GM12878 (cell line): ENCODE results near the gene ARL6. TPM values are rescaled to one million over a fixed set of nuclear protein-coding genes. Genes with fewer than 3 reads are reported as not detected.

Experiments used
- ATAC-seq: fragments of 200-7000 bp; cut with Tn5 transposase; 3 replicates; pipeline ENCODE4 v1.9.1; 2020; ENCODE audit warnings: mild to moderate bottlenecking, moderate library complexity
- BruUV-seq: library from RNA; stranded (reverse); fragments of 400-500 nt; replicated peaks from 2 replicates; lab custom pipeline; 2021; lab: Mats Ljungman, UMichigan
- CTCF ChIA-PET: fragments of 300-600 bp; sonication (Branson Sonifier 250); formaldehyde crosslinking; extraction: SDS; loops from one replicate; lab custom pipeline; 2021; ENCODE audit warnings: inconsistent platforms; lab: Yijun Ruan, JAX
- POLR2A ChIA-PET: fragments of 350-600 bp; formaldehyde crosslinking; extraction: SDS; loops from one replicate; lab custom pipeline; 2021; ENCODE audit warnings: inconsistent platforms; lab: Charles Lee
- RAD21 ChIA-PET: fragments of 300-600 bp; sonication (Branson Sonifier 250); formaldehyde crosslinking; loops from one replicate; lab custom pipeline; 2023; ENCODE audit warnings: antibody characterized with exemption; ENCODE audit not compliant: unreplicated experiment; lab: Charles Lee
- SMC1A ChIA-PET: fragments of 300-600 bp; sonication (Branson Sonifier 250); formaldehyde crosslinking; loops from one replicate; lab custom pipeline; 2023; ENCODE audit not compliant: unreplicated experiment, uncharacterized antibody; lab: Charles Lee
- DNase-seq: peaks from one replicate; pipeline ENCODE4 v3.0.0-alpha.2; 2011; ENCODE audit warnings: low read depth, low spot score
- FAIRE-seq: peaks from 3 replicates; lab custom pipeline; 2011; peaks lifted over from hg19 to GRCh38; lab: Jason Lieb, UNC
- H2AFZ ChIP-seq: 2 replicates; pipeline ENCODE4 v1.6.0; 2011; ENCODE audit warnings: low read depth, low read length, control low read depth; ENCODE audit not compliant: control insufficient read depth
- H3K27ac ChIP-seq: 2 replicates; pipeline ENCODE4 v1.5.1; 2011; ENCODE audit warnings: control low read depth; ENCODE audit not compliant: control insufficient read depth, insufficient read depth
- H3K27me3 ChIP-seq, 2 experiments: replicated peaks in 1 of 2; 2 replicates each; pipeline versions ENCODE4 v1.6.0 to v1.6.1; 2011; ENCODE audit warnings: low read length in 1 of 2; ENCODE audit not compliant: control insufficient read depth in 2 of 2, insufficient read depth in 2 of 2
- H3K36me3 ChIP-seq, 2 experiments: 2 replicates each; pipeline ENCODE4 v1.5.1; 2011; ENCODE audit warnings: low read length in 1 of 2; ENCODE audit not compliant: control insufficient read depth in 2 of 2, insufficient read depth in 2 of 2
- H3K4me1 ChIP-seq: 2 replicates; pipeline ENCODE4 v1.6.1; 2011; ENCODE audit warnings: mild to moderate bottlenecking, low read length, moderate library complexity, mixed read lengths; ENCODE audit not compliant: control insufficient read depth, insufficient read depth
- H3K4me2 ChIP-seq: 2 replicates; pipeline ENCODE4 v1.6.0; 2011; ENCODE audit warnings: control low read depth; ENCODE audit not compliant: control insufficient read depth, insufficient read depth
- H3K4me3 ChIP-seq: fragments of 200-600 bp; sonication (generic); 2 replicates; pipeline ENCODE4 v1.5.1; 2016
- H3K79me2 ChIP-seq: 2 replicates; pipeline ENCODE4 v1.6.0; 2011; ENCODE audit warnings: low read length; ENCODE audit not compliant: control insufficient read depth, insufficient read depth
- H3K9ac ChIP-seq: 2 replicates; pipeline ENCODE4 v1.8.0; 2011; ENCODE audit warnings: low read length, control low read depth, mixed read lengths; ENCODE audit not compliant: control insufficient read depth, insufficient read depth
- H3K9me3 ChIP-seq: replicated peaks from 3 replicates; pipeline ENCODE4 v1.5.1; 2011; ENCODE audit warnings: mild to moderate bottlenecking, low read length; ENCODE audit not compliant: control insufficient read depth, insufficient read depth
- H4K20me1 ChIP-seq: 2 replicates; pipeline ENCODE4 v1.6.0; 2011; ENCODE audit not compliant: control insufficient read depth, insufficient read depth
- ASH2L ChIP-seq: fragments of 300-600, 200-600 bp; sonication (generic); IDR thresholded peaks from 2 replicates; pipeline ENCODE4 v1.6.1; 2017; ENCODE audit warnings: low read depth, mild to moderate bottlenecking, borderline replicate concordance
- DPF2 ChIP-seq: fragments of 450-650 bp; IDR thresholded peaks from 2 replicates; pipeline ENCODE4 v1.6.1; 2017; ENCODE audit warnings: mild to moderate bottlenecking
- NFYA ChIP-seq: IDR thresholded peaks from 2 replicates; pipeline ENCODE4 v1.6.1; 2011; ENCODE audit warnings: low read depth, mild to moderate bottlenecking, low read length, improper control_type of control experiment, borderline replicate concordance
- NRF1 ChIP-seq: conservative IDR thresholded peaks from 2 replicates; pipeline ENCODE4 v1.6.1; 2011; ENCODE audit warnings: mild to moderate bottlenecking, low read depth, low read length, improper control_type of control experiment
- PAX8 ChIP-seq: fragments of 450-650 bp; IDR thresholded peaks from 2 replicates; pipeline ENCODE4 v1.6.1; 2017; ENCODE audit warnings: mild to moderate bottlenecking, moderate library complexity
- RCOR1 ChIP-seq: conservative IDR thresholded peaks from 2 replicates; pipeline ENCODE4 v1.6.1; 2012; ENCODE audit warnings: low read depth, low read length, improper control_type of control experiment
- SPI1 ChIP-seq: IDR thresholded peaks from 2 replicates; pipeline ENCODE4 v1.6.1; 2011; ENCODE audit warnings: low read depth, mild to moderate bottlenecking, low read length, moderate library complexity, borderline replicate concordance; ENCODE audit not compliant: insufficient read depth
- SUZ12 ChIP-seq: fragments of 200-600 bp; sonication (generic); IDR thresholded peaks from one replicate; pipeline ENCODE4 v1.6.1; 2018; ENCODE audit warnings: antibody characterized with exemption, mild to moderate bottlenecking; ENCODE audit not compliant: unreplicated experiment
- TCF3 ChIP-seq: IDR thresholded peaks from 2 replicates; pipeline ENCODE4 v1.6.1; 2012; ENCODE audit warnings: low read depth, mild to moderate bottlenecking, low read length, borderline replicate concordance; ENCODE audit not compliant: insufficient read depth
- WGBS: methylation state at CpG from one replicate; pipeline ENCODE4 v1.1.6; 2016; ENCODE audit warnings: low lambda C conversion rate; ENCODE audit not compliant: insufficient replicate concordance, insufficient coverage; ENCODE audit errors: missing lambda C conversion rate; 5-methylcytosine and 5-hydroxymethylcytosine counted together
- in situ Hi-C: fragments of 300-500 bp; cut with MboI; formaldehyde crosslinking; loops from 9 replicates; pipeline ENCODE4 v1.14.3; 2018; ENCODE audit warnings: mixed read lengths
- intact Hi-C: fragments of 100-400 bp; cut with micrococcal nuclease; formaldehyde crosslinking; loops from one replicate; pipeline ENCODE4 v1.14.2; 2022; ENCODE audit not compliant: unreplicated experiment
- polyA plus RNA-seq, 11 experiments: library from polyadenylated mRNA; depleted of rRNA in 4 of 11; unstranded in 6 of 11; stranded (reverse) in 5 of 11; fragments of >200 nt; fragmentation: Nextera tagmentation in 4 of 11; fragmentation: Illumina TruSeq in 1 of 11; extraction: Ambion mirVana in 4 of 11; extraction: Trizol in 1 of 11; gene quantifications; 1 replicate in 1 of 11; 2 replicates in 10 of 11; pipeline versions ENCODE4 v1.2.1 to v1.2.3, GENCODE V29; 2011 to 2016; ENCODE audit warnings: inconsistent platforms in 2 of 11, missing spikeins in 2 of 11, low read depth in 1 of 11
- total RNA-seq, 4 experiments: library from RNA; depleted of rRNA in 3 of 4; stranded (reverse); fragments of >200 nt in 3 of 4; fragmentation: Illumina TruSeq in 1 of 4; extraction: Trizol in 1 of 4; gene quantifications; 2 replicates each; pipeline versions ENCODE4 v1.2.1 to v1.2.3, GENCODE V29; 2013 to 2021
- TF ChIP-seq, protein P1 (sequence below): IDR thresholded peaks from 2 replicates; pipeline ENCODE4 v1.6.1; 2012; ENCODE audit warnings: improper control_type of control experiment, low read depth, low read length; ENCODE audit not compliant: insufficient replicate concordance

Gene ARL6
- total and polyA plus RNA-seq, 10 of the 15 experiments (the other 5 are each of a cell fraction or from before 2014, with no cell fraction given), result 2.0 to 7.3 (median 4.3) TPM

DNA sequence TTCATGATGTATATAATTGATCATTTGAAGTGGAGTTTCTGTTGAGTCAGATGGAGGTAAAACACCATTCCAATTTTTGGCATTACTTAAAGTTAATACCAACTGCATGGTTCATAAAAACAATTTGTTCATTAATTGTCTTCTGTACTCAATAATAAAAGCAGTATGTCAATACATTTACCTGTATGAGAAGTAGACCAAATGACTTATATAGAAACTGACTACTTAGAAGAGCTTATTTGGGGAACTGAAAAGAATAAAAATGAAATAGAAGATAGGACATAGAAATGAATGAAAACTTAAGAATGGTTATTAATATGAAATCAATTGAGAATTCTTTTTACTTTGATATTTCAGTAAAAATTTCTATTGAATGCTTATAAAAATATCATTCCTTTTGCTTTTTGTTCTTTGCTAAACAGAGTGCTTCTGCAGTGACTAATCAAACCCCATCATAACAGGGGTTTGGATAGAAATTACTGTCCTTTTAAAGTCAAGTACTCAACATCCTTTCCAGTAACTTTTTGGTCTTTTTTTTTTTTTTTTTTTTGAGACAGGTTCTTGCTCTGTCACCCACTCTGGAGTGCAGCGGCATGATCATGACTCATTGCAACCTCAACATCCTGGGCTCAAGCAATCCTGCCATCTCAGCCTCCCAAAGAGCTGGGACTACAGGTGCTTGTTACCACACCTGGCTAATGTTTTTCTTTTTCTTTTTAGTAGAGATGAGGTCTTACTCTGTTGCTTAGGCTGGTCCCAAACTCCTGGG lies 50.8 kb downstream of the ARL6 start (continued):
- TF ChIP-seq, protein P1, sequence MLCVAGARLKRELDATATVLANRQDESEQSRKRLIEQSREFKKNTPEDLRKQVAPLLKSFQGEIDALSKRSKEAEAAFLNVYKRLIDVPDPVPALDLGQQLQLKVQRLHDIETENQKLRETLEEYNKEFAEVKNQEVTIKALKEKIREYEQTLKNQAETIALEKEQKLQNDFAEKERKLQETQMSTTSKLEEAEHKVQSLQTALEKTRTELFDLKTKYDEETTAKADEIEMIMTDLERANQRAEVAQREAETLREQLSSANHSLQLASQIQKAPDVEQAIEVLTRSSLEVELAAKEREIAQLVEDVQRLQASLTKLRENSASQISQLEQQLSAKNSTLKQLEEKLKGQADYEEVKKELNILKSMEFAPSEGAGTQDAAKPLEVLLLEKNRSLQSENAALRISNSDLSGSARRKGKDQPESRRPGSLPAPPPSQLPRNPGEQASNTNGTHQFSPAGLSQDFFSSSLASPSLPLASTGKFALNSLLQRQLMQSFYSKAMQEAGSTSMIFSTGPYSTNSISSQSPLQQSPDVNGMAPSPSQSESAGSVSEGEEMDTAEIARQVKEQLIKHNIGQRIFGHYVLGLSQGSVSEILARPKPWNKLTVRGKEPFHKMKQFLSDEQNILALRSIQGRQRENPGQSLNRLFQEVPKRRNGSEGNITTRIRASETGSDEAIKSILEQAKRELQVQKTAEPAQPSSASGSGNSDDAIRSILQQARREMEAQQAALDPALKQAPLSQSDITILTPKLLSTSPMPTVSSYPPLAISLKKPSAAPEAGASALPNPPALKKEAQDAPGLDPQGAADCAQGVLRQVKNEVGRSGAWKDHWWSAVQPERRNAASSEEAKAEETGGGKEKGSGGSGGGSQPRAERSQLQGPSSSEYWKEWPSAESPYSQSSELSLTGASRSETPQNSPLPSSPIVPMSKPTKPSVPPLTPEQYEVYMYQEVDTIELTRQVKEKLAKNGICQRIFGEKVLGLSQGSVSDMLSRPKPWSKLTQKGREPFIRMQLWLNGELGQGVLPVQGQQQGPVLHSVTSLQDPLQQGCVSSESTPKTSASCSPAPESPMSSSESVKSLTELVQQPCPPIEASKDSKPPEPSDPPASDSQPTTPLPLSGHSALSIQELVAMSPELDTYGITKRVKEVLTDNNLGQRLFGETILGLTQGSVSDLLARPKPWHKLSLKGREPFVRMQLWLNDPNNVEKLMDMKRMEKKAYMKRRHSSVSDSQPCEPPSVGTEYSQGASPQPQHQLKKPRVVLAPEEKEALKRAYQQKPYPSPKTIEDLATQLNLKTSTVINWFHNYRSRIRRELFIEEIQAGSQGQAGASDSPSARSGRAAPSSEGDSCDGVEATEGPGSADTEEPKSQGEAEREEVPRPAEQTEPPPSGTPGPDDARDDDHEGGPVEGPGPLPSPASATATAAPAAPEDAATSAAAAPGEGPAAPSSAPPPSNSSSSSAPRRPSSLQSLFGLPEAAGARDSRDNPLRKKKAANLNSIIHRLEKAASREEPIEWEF, result no peak

- in situ Hi-C loops (no loop called here), intact Hi-C loops (no loop called here)
- DNase-seq, result no peak
- no peaks in the 10 kb centered on the region for H3K79me2 ChIP-seq
- no peak overlapping the region for H3K9ac ChIP-seq
- ATAC-seq, result no peak
- H3K27me3 ChIP-seq, result no peaks in the 10 kb centered on the region
- SMC1A ChIA-PET, result no interaction called here
- no peaks in the 10 kb centered on the region for H3K9me3 ChIP-seq
- RAD21 ChIA-PET, result no interaction called here
- no peaks in the 10 kb centered on the region; the same call in 1 of the 2 replicates for H3K4me1 ChIP-seq
- H3K36me3 ChIP-seq, result no peaks in the 10 kb centered on the region
- no TSS peak for BruUV-seq
- H3K4me2 ChIP-seq, result no peak overlapping the region
- FAIRE-seq, result no peak
- CTCF ChIA-PET, result no interaction called here
- H3K27ac ChIP-seq, result no peak overlapping the region
- TF ChIP-seq DPF2 (no peak), SUZ12 (no peak), SPI1 (no peak), ASH2L (no peak), PAX8 (no peak), NFYA (no peak), TCF3 (no peak), NRF1 (no peak), RCOR1 (no peak)
- 28% methylated on average over 2 of the region's 2 CpGs for WGBS
- H4K20me1 ChIP-seq, result no peaks in the 10 kb centered on the region
- no peak overlapping the region for H2AFZ ChIP-seq
- POLR2A ChIA-PET, result no interaction called here
- no peak overlapping the region for H3K4me3 ChIP-seq
These were observed 52.3 kb downstream of the ARL6 start for GRCh38 chr3:97816811-97817210.
